Nephron (organoid): ENCODE measurements around the gene LMBRD1.
A peak's percentile ranks its signal among the peaks of the same experiment; 100 is the strongest.

Experiments used
- H3K27ac Mint-ChIP-seq, 3 experiments: 2 replicates each; pipeline ENCODE4 v1.8.0; 2020; ENCODE audit warnings: mixed read lengths in 3 of 3, mild to moderate bottlenecking in 2 of 3, moderate library complexity in 1 of 3
- H3K27me3 Mint-ChIP-seq: 2 replicates; pipeline ENCODE4 v1.8.0; 2021; ENCODE audit warnings: low read depth, mild to moderate bottlenecking, moderate library complexity, mixed read lengths
- H3K36me3 Mint-ChIP-seq: 2 replicates; pipeline ENCODE4 v1.8.0; 2020; ENCODE audit warnings: low read depth, mixed read lengths
- H3K4me1 Mint-ChIP-seq: 2 replicates; pipeline ENCODE4 v1.8.0; 2020; ENCODE audit warnings: mixed read lengths
- H3K4me3 Mint-ChIP-seq, 3 experiments: 2 replicates each; pipeline ENCODE4 v1.8.0; 2020; ENCODE audit warnings: mild to moderate bottlenecking in 3 of 3, mixed read lengths in 3 of 3, moderate library complexity in 2 of 3
- H3K9me3 Mint-ChIP-seq: 2 replicates; pipeline ENCODE4 v1.8.0; 2020; ENCODE audit warnings: mixed read lengths
- CTCF ChIP-seq, 3 experiments: fragments of 200-600 bp; sonication (generic); IDR thresholded peaks; one replicate each; pipeline ENCODE4 v1.5.0; 2021; ENCODE audit warnings: antibody characterized with exemption in 3 of 3; ENCODE audit not compliant: unreplicated experiment in 3 of 3

Gene LMBRD1

DNA sequence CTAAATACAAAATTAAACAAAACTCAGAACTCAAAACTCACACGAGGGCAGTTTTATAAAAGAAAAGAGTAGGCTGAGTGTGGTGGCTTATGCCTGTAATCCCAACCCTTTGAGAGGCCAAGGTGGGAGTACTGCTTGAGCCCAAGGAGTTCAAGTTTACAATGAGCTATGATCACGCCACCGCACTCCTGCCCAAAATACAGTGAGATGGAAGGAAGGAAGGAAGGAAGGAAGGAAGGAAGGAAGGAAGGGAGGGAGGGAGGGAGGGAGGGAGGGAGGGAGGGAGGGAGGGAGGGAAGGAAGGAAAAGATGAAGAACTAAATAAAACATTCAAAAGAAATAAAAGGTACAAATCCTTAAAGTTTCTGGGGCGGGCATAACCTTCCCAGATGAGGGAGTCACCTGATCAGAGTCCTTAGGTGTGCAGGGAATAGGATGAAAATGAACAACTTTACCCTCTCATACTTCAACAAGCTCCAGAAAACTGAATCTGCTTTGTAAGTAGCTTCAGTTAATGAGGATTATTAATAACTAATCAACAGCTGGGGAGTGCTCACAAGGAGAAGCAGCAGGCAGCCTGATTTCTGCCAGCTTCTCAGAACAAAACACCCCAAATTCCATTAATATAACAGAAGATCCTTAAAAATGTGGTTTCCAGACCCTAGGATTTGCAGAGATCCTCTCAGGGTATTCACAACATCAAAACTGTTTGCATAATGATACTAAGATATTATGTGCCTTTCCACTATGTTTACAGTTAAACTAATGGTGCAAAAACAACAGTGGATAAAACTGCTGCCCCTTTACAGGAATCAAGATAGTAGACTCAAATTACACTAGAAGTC is 21.8 kb downstream of the LMBRD1 start:
- no peak for TF ChIP-seq CTCF (IDR thresholded peaks at IDR 0.05; ENCODE audit: unreplicated experiment in 3 of 3)
- no peaks in the 10 kb centered on the region for H3K27me3 Mint-ChIP-seq
- no peaks in the 10 kb centered on the region for H3K4me1 Mint-ChIP-seq
- H3K9me3 Mint-ChIP-seq: no peaks in the 10 kb centered on the region
- no peak overlapping the region for H3K27ac Mint-ChIP-seq
- H3K36me3 Mint-ChIP-seq: peaks cover 41% of the 10 kb centered on the region
- no peak overlapping the region for H3K4me3 Mint-ChIP-seq

DNA sequence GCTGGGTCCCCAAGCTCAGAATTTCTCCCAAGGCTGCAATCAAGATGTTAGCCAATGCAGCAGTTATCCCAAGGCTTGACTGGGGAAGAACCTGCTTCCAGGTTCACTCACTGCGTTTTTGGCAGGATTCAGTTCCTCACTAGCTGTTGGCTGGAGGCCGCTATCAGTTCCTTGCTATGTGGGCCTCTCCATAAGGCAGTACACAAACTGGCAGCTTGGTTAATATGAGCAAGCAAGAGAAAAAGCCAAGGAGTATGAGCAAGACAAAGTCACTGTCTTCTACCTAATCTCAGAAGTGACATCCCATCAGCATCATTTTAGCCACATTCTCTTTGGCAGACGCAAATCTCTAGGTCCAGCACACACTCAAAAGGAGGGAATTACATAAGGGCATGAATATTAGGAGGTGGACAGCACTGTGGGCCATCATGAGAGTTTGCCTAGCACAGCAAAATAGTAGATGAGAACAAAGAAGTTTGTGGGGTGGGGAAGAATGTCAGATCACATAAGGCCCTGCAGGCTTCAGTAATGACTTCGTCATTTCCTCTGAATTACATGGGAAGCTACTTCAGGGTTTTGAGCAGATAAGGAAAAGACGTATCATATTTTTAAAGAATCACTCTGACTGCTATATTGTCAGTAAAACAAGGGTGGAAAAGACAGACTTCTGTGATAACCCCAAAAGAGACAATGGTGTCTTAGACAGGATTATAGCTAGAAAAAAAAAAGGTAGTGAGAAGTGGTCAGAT is 25.5 kb downstream of the LMBRD1 start:
- peaks cover 29% of the 10 kb centered on the region for H3K36me3 Mint-ChIP-seq
- no peaks in the 10 kb centered on the region for H3K9me3 Mint-ChIP-seq
- H3K4me1 Mint-ChIP-seq: no peaks in the 10 kb centered on the region
- H3K27me3 Mint-ChIP-seq: no peaks in the 10 kb centered on the region
- no peak for TF ChIP-seq CTCF (IDR thresholded peaks at IDR 0.05; ENCODE audit: unreplicated experiment in 3 of 3)
- H3K4me3 Mint-ChIP-seq: no peak overlapping the region
- H3K27ac Mint-ChIP-seq: no peak overlapping the region

GRCh38 chr6:69768664-69769063 is 28.1 kb downstream of the LMBRD1 start:
- H3K4me3 Mint-ChIP-seq: no peak overlapping the region
- H3K9me3 Mint-ChIP-seq: no peaks in the 10 kb centered on the region
- H3K27me3 Mint-ChIP-seq: no peaks in the 10 kb centered on the region
- no peaks in the 10 kb centered on the region for H3K4me1 Mint-ChIP-seq
- peaks cover 29% of the 10 kb centered on the region for H3K36me3 Mint-ChIP-seq
- H3K27ac Mint-ChIP-seq: no peak overlapping the region
- TF ChIP-seq CTCF (IDR thresholded peaks at IDR 0.05; ENCODE audit: unreplicated experiment in 3 of 3): peak in 2 of 3 experiments; percentile 14 to 27

DNA sequence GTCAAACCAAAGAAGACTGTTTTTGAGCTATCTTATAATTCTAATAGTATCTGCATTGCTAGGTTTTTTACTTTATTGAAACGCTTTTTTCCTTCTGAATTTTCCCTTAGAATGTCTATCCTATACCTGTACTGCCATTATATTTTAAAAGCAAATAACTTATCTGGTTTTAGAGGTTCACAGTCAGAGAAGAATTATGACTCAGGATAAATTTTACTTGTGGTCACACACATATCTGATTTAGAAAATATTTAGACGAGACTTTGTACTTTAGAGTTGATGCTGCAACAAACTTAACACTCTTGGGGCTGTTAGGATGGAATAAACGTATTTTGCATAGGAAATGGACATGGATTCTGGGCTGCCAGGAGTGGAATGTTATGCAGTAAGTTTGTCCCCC is 33.0 kb downstream of the LMBRD1 start:
- no peak overlapping the region for H3K27ac Mint-ChIP-seq
- H3K27me3 Mint-ChIP-seq: no peaks in the 10 kb centered on the region
- TF ChIP-seq CTCF (IDR thresholded peaks at IDR 0.05; ENCODE audit: unreplicated experiment in 3 of 3): no peak
- peaks cover 2% of the 10 kb centered on the region for H3K9me3 Mint-ChIP-seq
- H3K4me1 Mint-ChIP-seq: no peaks in the 10 kb centered on the region
- no peak overlapping the region for H3K4me3 Mint-ChIP-seq
- peaks cover 26% of the 10 kb centered on the region for H3K36me3 Mint-ChIP-seq

DNA sequence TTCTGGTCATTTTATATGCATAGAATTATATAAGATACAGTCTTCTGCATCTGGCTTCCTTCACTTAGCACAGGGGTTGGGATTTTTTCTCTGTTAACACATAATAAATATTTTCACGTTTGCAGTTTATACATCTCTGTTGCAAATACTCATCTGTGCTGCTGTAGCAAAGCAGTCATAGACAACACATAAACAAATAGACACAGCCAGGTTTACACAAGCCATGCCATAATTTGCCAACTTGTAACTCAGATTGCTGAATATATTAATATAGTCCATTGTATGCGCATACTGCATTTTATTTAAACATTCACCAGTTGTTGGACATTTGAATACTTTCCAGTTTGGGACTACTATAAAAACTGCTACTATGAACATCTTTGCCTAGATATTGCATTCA is 35.0 kb downstream of the LMBRD1 start:
- Mint-ChIP-seq H3K4me1 (no peaks in the 10 kb centered on the region), H3K9me3 (peaks cover 4% of the 10 kb centered on the region), H3K4me3 (no peak overlapping the region), H3K27me3 (no peaks in the 10 kb centered on the region), H3K36me3 (peaks cover 27% of the 10 kb centered on the region), H3K27ac (no peak overlapping the region)
- TF ChIP-seq CTCF (IDR thresholded peaks at IDR 0.05; ENCODE audit: unreplicated experiment in 3 of 3): no peak
